HG02938 (cell line): Measurements from ENCODE around the gene RAB31.

Source experiments
- ATAC-seq: cut with Tn5 transposase; IDR thresholded peaks from one replicate; pipeline ENCODE4 v1.9.1; 2021; ENCODE audit warnings: mild to moderate bottlenecking, moderate library complexity; ENCODE audit not compliant: unreplicated experiment

Gene RAB31

DNA sequence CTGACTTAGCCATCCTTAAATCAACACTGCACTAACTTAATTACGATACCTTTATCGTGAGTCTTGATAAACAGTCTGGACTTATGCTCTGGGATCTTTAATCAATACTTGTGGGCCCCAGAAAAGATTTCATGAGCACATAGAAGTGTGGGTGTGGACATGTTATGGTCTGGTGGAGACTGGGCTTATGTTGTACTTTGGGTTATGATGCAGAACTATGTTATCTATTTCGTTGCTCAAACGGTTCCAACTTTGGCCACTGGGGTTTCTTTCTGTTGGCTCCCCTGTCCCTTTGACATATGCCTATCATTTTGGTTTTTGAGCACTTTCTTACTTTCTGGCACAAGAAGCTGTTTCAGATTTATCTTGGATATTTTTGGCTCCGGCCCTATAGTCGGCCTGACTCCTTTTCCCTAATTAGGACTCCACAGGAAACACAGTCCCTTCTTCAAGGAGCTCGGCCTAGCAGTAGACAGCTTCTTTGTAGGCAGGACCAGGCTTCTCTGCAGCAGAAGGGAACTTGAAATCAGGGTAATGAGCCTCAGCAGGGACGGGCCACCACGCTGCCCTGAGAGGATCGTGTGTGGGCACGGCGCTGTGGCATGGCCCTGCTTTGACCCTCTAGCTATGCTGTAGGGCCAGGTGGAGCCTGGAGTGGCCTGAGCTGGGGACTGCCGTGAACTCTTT is 123.1 kb downstream of the RAB31 start:
- ATAC-seq: no peak

DNA sequence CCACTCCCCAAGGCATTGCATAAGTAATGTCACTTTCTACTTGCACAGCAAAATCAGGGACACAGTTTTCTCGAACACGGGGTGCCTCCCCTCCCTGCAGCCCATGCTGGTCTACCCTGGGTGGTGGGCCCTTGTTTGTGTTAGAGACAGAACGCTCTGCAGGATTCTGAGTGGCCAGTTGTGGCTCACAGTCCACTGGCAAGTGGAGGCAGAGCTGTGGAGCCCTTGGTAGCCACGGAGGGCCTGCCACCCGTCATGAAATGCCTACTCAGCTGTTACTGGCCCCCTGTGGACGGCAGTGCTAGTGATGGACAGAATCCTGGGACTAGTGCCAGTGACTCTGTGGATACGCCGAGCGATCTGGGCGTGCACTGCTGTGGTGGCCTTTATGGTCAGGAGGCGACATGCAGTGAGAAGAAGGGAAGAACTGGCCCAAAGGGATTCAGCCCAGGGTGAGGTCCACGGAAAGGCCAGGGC is 123.7 kb downstream of the RAB31 start:
- no peak for ATAC-seq

DNA sequence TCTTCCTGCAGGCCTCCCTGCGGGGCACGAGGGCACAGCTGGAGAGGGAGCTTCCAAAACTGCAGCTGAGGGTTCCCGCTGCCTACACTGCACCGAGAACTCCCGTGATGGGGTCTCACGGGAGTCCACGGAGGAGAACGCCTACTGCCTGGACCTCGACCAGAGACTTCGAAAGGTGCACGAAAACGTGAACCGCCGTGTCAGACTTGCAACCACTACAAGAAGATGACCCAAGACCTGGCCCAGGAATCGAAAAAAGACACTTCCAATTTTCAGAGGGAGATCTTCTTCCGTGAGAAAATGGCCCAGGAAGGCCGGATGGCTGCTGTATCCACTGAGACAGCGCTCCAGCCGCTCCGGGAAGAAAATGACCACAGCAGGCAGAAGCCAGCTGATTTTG is 124.8 kb downstream of the RAB31 start:
- no peak for ATAC-seq

DNA sequence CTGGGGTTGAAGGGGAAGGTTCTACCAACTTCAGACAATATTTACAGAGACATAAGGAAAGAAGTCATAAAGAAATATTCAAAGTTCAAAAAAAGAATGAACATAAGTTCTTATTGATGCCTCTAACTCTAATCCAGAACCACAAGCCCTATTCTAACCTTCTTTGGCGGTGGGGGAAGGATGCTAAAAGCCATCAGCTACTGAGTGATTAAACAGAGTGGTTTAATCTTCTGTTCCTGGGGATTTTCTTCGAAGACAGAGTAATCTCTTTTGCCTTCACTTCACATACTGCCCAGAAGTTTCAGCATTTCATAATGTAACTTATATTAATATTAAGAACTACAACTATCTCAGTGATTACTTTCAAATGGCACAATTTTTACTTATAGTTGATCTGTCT is 126.5 kb downstream of the RAB31 start:
- no peak for ATAC-seq

DNA sequence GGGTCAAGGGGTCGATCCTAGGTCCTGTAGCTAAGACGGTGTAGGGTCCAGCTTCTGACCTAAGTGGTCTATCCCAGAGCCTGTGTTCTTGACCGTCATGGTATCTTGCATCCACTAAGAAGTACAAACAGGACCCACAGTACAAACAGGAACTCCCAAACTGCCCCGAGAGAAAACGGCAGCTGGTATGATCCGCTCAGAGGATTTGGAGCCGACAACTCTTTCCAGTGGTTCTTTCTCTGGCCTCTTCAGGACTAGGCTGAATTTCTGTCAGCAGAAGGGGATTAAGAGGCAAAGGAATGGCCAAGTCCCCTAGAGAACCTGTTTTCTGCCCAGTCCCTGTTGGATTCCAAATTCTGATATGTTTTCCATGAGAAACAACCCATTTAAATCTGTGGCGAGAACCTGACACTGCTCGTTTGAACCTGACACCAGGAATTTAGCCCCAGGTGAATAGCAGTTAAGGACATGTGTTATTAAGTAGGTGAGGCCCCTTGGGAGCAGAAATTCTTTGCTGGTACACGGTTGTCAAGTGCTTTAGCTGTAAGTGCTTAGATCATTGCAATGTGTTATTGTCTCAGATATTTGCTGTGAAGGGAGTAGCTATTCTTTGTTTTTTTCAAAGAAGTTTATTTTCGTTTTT is 127.1 kb downstream of the RAB31 start:
- ATAC-seq: no peak

DNA sequence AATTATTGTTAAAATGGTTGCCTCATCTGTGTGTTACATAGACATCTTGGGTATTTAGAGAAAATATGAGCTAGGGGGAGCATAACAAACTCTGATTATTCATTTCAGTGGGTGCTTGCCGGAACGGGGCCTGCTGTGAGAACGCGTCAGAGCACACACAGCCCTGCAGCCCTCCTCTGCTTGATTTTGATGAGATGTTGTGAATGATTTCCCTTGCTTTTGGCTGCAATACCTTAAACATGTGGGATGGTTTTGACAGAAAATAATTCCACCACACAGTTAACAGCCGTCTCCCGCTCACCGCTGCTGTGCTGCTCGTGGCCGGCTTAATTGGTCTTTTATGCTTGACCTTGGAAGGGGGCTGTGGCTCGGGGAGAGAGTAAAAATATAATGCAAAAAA is 127.7 kb downstream of the RAB31 start:
- ATAC-seq: no peak

DNA sequence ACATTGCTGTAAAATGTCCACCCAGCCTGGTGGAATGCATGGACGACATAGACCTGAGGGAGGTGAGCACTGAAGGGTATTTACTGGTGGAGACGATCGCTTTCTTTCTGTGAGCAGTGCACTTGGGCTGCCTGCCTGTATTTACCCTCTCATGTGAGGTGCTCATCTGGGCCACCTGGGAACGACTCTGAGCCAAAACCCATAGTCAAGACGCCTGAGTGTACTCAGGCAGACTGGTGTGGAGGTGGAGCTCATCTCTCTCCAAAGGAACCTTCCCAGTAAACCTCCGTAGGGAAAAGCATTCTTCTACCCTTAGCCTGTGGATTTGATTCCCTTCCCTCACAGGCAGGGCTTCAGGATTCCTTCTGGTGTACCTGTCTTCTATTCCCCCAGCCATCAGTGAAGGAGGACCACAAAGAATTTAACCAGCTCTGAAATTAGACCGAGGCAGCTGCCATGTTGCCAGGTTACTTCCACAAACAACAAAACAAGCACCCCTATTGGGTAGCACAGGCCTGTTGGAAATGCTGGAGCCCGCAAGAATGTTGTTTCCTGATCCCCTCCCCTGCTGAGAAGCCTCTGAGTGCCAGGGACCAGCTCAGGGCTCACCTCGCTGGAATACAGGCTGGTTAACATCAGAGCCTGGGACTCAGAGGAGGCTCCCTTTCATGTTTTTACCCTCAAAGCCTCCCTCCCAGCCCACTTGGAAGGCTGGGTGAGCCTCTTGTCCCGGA is 130.2 kb downstream of the RAB31 start:
- no peak for ATAC-seq

DNA sequence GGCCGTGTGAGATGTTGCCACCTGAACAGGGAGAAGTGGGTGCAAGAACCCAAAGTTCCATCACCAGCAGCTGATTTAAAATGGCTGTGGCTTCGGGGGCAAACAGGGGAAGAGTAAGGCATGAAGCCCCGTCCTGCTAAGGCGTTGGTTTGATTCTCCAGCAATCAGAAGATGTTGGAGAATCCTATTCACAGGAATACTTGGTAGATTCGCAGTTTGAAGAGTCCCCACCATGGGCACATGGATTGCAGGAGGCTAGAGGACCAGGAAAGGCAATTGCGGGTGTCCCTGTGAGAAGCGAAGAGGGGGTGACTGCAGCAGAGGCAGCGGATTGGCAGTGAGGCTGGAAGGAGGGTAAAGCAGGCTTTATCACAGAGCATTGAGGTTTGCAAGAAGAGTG is 131.1 kb downstream of the RAB31 start:
- no peak for ATAC-seq

DNA sequence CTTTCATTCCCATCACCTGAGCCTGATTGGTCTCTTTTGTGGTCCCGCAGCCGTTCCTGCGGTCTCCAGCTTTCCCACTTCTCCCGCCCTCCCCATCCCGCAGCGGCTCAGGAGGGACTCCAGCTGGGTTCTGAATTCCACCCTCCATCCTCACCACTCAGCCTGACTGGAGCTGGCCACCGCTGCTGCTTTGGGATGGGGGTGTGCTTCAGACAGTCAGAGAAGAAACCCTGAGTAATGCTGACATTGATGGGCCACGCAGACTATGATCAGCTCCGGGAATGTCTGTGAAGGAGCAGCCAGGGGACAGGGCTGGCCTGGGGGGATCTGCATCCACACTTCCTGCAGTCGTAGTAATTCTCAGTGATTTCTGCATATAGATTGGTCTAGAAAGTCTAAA is 131.8 kb downstream of the RAB31 start:
- no peak for ATAC-seq

DNA sequence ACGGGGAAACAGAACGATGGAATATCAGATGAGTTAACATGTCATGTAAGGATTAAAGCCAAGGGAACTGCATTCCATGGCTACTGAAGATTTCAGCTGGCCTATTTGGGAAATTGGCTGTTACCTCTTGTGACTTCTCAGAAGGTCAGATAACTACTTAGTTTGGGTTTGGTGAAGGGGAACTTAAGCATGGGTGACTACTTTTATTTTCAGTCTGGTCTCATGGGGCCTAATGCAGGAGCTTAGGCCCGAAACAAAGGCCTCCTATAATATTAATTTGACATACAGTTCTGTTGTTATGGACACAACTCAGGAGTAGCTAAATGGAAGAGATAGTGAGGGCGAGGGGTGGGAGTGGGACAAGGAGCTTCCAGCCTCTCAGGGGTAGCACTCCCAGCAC is 133.7 kb downstream of the RAB31 start:
- no peak for ATAC-seq

DNA sequence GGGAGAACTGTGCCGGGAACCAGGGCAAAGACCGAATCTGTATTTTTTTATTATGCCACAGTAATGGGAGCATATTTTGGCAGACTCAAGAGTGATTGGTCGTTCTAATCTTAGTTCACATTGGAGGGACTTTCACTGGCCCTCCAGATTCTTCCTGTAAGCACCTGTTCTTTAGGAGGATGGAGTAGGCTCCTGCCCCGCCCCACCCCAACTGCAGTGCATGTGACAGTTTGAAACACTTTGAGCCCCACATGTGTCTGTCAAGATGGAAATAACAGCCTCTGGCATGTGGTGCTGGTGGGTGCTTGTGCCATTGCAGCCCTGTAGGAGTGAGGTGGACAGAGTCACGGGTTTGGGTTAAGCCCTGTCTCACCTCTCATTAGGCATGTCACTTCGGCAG is 134.3 kb downstream of the RAB31 start:
- no peak for ATAC-seq

DNA sequence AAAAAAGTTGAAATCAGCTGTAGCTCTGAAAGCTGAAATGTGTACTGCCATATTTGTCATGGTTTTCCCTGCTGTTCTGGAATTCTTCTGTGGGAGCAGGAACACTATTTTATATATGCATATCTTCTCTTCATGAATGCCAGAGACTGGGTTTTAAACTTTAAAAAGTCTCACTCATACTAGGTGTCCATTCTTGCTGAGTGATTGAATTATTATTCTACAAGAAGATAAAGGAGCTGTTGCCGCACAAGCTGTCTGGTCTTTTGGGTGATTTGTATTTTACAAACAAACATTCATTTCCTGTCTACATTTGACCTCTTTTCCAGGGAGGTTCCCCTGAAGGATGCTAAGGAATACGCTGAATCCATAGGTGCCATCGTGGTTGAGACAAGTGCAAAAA is 137.2 kb downstream of the RAB31 start:
- ATAC-seq: no peak

DNA sequence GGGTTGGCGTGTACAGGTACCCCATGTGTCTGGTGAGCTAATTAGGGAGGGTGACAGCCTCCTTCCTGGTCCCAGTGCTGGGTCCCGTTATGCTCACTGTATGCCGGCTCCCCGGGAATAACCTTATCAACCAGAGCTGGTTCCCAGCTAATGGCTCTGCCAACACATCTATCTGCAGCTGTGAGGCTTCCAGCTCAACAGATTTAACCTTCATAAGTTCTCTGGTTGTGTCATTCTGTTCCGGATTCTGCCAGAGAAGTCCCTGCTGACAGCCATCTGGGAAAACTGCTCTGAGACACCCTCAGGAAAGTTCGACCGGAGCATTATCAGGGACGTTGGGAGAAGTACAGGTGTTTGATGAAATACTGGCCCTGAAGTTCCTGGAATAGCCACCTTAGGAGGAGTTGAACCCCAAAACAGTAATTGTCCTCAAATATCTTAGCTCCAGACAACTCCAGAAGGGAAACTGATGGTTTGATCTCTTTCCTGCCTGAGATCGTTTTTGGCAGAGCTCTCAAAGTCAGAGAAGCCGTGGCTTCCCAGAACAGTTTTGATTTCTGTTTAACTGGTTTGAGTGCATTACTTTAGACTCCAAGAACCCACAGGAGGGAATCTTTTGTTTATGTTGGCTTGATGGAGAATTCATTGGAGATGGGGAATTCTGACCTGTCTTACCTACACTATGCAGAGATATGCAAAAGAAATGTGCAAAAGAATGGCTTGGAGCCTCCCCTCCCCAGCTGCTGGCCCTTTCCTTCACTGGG is 138.2 kb downstream of the RAB31 start:
- no peak for ATAC-seq

DNA sequence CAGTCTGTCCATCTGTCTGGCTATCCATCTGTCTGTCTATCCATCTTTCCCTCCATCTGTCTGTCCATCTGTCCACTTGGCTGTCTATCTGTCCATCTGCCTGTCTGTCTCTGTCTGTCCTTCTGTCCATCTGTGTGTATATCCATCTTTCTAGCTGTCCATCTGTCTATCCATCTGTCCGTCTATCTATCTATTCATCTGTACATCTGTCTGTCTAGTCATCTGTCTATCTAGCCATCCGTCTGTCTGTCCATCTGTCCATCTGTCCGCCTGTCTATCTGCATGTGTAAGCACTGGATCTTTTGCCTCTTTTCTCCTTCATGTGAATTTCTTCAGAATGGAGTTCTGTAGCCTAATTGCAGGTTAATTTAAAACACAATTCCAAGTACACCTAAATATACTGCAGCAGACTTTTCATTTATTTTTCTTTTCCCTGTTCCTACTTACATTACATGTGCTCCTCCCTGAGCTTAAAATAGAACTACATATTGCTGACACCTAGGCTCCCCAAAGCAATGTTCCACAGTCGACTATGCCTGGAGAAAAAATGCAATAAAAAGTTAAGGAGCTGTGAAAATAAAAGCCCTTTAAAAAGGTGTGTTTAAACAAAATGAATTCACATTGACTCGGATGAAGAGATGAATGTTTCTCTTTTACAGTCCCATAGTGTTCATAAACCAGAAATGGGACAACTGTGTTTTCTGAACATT is 140.2 kb downstream of the RAB31 start:
- ATAC-seq: no peak

DNA sequence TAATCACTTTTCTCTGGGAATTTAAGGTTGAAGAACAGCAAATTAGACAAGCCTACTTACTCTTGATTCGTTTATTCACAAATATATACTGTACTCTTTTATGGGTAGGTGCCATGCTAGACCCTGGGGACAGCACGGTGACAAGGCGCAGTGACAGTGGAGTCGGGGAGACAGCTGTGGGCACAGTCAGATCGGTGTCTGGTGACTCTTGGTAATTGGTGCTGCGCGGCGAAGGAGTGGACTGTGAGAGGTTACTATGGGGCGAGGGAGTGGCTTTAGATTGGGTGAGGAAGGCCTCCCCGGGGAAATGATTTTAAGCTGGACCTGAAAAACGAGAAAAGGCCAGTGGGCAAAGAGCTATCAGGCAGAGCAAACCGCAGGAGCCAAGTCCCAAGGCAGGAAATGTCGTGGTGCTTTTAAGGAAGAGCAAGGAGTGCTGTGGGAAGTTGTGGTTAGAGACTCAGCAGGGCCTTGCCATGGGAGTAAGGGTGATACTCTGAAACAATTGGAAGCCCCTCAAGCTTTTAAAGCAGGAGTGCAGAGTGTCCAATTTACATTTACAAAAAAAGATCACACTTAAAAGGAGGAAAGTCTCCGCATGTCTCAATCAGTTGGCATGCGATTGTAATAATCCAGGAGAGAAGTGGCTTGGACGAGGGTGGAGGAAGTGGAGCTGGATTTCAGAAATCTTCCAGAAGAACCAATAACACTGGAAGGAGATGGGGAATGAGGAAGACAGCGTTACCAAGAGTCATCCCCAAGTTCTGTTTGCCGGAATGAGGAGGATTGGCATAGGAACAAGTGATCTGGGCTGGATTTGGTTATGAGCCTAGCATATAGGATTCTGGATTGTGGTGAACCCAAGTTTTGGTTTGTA is 141.5 kb downstream of the RAB31 start:
- ATAC-seq: no peak

DNA sequence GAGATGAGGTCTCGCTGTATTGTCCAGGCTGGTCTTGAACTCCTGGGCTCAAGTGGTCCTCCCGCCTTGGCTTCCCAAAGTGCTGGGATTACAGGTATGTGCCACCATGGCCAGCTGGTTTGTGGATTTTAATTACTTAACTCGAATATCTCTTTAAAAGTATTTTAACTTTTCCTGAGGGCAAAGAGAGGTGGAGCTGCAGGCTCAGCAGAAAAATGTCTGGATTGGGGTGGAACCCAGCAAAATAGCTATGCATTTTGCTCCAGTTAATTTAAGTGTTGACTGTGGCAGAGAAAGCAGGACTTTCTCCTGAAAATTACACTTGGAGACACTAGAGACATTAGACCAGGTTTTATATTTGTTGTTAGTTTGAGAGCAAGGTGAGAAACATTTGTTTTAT is 142.2 kb downstream of the RAB31 start:
- no peak for ATAC-seq

DNA sequence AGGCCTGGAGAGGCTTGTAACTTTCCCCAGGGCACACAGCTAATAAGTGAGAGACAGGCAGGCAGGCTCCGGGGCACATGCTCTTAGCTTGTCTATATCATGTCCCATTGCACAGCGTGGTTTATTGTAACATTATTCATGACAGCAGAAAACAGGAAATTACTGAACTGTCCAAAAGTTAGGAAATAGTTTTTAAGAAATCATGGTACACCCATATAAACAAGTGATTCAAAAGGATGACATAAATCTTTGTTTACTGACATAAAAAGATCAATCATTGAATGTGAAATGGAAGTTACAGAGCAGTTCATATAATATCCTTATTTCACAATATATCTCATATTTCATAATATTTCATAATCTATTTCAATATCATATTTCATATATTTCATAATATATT is 143.4 kb downstream of the RAB31 start:
- ATAC-seq: no peak

DNA sequence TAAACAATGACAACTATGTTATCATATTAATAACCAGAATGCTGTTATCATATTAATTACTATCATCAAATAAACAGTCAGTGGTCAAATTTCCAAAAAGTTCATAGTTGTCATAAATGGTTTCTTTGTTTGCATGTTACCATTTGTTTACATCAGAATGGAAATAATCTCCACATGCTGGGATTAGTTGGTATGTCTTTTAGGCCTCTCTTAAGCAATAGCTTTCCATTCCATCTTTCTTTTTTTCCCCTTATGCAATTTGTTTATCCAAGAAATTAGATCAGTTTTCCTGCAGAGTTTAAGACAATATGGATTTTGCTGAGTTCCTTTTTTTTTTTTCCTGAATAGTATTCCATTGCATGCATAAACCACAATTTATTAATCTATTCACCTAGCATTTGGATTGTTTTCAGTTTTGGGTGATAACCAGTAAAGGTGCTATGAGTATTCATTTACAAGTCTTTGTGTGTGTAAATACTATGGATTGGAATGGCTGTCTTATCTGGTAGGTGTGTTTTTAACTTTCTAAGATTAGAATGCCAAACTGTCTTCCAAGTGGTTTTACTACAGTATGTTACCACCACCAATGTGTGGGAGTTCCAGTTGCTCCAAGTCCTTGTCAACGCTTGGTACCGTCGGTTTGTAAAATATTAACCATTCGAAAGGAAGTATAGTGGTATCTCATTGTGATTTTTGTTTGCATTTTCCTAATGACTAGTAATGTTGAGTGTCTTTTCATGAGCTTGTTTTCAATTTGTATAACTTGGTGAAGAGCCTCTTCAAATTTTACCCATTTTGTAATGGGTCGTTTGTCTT is 144.4 kb downstream of the RAB31 start:
- no peak for ATAC-seq
